LNCAP (cell line): ENCODE results near the gene FSCN2.

Experiments used
- CTCF ChIP-seq: fragments of 450-650 bp; IDR thresholded peaks from 2 replicates; pipeline ENCODE4 v1.5.1; 2017; ENCODE audit warnings: mild to moderate bottlenecking

FSCN2 gene

GRCh38 chr17:81508639-81509206 lies 19.5 kb upstream of the FSCN2 start:
- no peak for TF ChIP-seq CTCF

GRCh38 chr17:81509207-81509971 lies 18.8 kb upstream of the FSCN2 start:
- no peak for TF ChIP-seq CTCF

- no peak for TF ChIP-seq CTCF
Measured at GRCh38 chr17:81509972-81510784, 18.0 kb upstream of the FSCN2 start.

GRCh38 chr17:81510785-81511553 lies 17.2 kb upstream of the FSCN2 start:
- no peak for TF ChIP-seq CTCF

- no peak for TF ChIP-seq CTCF
Measured at GRCh38 chr17:81511554-81511803, 16.7 kb upstream of the FSCN2 start.

GRCh38 chr17:81511804-81512561 lies 16.2 kb upstream of the FSCN2 start:
- no peak for TF ChIP-seq CTCF
